Erythroblast (primary cell): ENCODE data around the gene EEIG2.

ENCODE experiments used
- GATA1 ChIP-seq: IDR thresholded peaks from 2 replicates; pipeline ENCODE4 v1.6.1; 2011; ENCODE audit warnings: low read depth, mild to moderate bottlenecking, control low read depth, low read length, moderate library complexity
- POLR2A ChIP-seq: IDR thresholded peaks from 2 replicates; pipeline ENCODE4 v1.6.1; 2011; ENCODE audit warnings: mild to moderate bottlenecking, low read length

- no peak for TF ChIP-seq POLR2A
- no peak for TF ChIP-seq GATA1
Measured at GRCh38 chr1:108563808-108564207, 3.9 kb downstream of the EEIG2 start.
